Measurements from ENCODE around the gene MT1G.

GRCh38 chr16:56634715-56635440 lies 33.0 kb downstream of the MT1G start:
- TF ChIP-seq EP300 (IDR thresholded peaks at IDR 0.05; ENCODE audit: borderline replicate concordance) (no peak), CEBPB (IDR thresholded peaks at IDR 0.05) (no peak), TCF12 (IDR thresholded peaks at IDR 0.05; ENCODE audit: low read depth) (no peak), REST (IDR thresholded peaks at IDR 0.05; ENCODE audit: low read depth) (no peak), CREB1 (IDR thresholded peaks at IDR 0.05; ENCODE audit: low read depth) (no peak), TEAD4 (IDR thresholded peaks at IDR 0.05) (no peak), RAD21 (IDR thresholded peaks at IDR 0.05; ENCODE audit: low read depth) (no peak)
- TF ChIP-seq, protein P1, sequence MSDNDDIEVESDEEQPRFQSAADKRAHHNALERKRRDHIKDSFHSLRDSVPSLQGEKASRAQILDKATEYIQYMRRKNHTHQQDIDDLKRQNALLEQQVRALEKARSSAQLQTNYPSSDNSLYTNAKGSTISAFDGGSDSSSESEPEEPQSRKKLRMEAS (IDR thresholded peaks at IDR 0.05), result no peak

Measured in Ishikawa (cell line).